Activated CD4-positive, CD25-positive, alpha-beta regulatory T cell treated with anti-CD3 and anti-CD28 coated beads, Interleukin-2, amount 50 U/mL, for 24 hours (primary cell): ENCODE results near the gene VPS52.
"Not testable (repeated sequence)": the region's sequence is repeated elsewhere in the genome, so short reads cannot be mapped to it uniquely, and the experiment has no call there.

ENCODE experiments used
- ATAC-seq, 2 donors: fragments of 150-1000 bp; cut with Tn5 transposase; one replicate each; pipeline ENCODE4 v1.10.0; 2021; ENCODE audit warnings: mild to moderate bottlenecking in 1 of 2, moderate library complexity in 1 of 2

VPS52 gene

GRCh38 chr6:33279971-33280511, 8.4 kb upstream of the VPS52 start:
- ATAC-seq, result no peak

DNA sequence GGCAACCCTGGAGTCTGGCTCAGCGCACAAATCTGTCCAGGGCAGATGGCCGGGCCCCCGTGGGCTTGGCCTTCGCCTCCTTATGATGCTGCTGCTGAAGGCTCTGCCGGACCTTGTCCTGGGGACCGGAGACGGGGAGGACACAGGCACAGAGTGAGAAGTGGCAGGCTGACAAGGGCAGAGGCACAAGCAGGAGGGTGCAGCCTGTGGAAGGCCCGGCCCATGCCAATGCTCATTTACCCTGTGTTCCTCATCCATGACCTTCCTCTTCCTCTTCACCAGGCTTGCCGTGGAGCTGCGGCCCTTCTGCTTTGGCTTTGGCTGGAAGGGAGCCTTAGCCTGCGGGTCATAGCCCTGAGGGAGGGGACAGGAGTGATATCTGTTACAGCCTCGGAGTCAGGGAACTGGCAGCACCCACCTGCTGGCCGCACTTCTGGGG, 7.6 kb upstream of the VPS52 start:
- no peak for ATAC-seq

DNA sequence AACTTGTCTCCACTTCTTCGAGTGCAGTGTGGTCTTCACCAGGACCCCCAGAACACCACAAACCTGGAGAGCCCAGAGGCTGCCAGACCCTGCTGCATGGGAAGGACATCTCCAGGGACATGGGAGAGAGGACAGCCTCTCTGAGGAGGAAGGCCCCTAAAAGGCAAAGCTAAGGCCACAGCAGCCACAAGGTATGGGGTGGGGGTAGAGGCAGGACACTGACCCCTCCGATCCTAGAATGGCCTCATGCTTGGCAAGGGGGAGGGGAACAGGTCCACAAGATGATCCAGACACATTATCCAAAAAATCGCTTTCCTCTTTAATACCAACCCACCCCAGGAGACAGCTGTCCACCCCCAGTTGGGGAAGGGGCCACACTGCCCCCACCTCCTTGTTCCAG, 7.1 kb upstream of the VPS52 start:
- no peak for ATAC-seq

- ATAC-seq, result no peak
These were observed 6.7 kb upstream of the VPS52 start for GRCh38 chr6:33278392-33278741.

GRCh38 chr6:33277663-33278391, 6.2 kb upstream of the VPS52 start:
- peak; percentile 5 to 17 for ATAC-seq

DNA sequence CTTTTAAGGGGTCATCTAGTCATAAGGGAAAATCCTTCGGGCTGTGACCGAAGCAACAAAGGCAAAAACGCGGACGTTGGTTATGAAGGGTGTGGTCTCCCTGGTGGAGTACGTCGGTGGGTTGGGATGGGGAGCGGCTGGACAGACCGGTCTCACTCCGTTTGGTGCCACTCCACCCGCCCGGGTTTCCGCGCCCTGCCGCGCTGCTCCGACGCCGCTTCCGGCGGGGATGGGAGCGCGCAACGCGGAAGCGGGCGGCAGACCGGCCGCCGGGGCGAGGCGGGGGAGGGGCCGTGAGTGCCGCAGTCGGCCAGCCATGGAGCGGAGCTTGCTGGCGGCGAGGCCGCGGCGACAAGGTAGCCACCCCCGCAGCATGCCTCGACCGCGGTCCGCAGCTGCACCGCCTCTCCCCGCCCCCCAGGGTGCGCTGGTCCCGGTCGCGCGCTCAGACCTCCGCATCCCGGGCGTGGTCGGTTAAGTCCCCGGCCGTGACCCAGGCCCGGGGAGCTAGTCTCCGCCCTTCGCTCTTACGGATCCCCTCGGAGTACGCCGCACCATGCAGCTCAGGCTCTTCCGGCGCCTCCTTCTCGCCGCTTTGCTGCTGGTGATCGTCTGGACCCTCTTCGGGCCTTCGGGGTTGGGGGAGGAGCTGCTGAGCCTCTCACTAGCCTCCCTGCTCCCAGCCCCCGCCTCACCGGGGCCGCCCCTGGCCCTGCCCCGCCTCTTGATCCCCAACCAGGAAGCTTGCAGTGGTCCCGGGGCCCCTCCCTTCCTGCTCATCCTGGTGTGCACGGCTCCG, 5.4 kb upstream of the VPS52 start, which contains the start of gene B3GALT4:
B3GALT4 (plus strand) TSS at position 260 of the 799 bp plus-strand sequence; CDS start at position 557, 297 bp downstream.
- ATAC-seq, result peak; percentile 69 to 71

DNA sequence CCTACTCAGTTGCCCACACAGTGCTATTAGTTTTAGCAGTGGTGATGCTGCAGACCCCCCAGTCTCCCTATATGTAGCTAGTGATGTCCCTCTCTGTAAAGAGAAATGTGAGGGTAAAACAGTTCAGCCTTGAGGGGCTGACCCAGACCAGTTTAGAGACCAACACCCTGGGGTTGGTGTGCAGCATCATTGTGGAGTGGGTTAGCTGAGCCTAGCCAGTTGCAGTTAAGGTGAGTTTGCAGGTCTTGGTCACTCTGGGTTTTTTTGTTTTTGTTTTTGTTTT, 4.8 kb upstream of the VPS52 start:
- no peak for ATAC-seq

- not testable (repeated sequence) for ATAC-seq
These were observed 4.3 kb upstream of the VPS52 start for GRCh38 chr6:33275795-33276580.

DNA sequence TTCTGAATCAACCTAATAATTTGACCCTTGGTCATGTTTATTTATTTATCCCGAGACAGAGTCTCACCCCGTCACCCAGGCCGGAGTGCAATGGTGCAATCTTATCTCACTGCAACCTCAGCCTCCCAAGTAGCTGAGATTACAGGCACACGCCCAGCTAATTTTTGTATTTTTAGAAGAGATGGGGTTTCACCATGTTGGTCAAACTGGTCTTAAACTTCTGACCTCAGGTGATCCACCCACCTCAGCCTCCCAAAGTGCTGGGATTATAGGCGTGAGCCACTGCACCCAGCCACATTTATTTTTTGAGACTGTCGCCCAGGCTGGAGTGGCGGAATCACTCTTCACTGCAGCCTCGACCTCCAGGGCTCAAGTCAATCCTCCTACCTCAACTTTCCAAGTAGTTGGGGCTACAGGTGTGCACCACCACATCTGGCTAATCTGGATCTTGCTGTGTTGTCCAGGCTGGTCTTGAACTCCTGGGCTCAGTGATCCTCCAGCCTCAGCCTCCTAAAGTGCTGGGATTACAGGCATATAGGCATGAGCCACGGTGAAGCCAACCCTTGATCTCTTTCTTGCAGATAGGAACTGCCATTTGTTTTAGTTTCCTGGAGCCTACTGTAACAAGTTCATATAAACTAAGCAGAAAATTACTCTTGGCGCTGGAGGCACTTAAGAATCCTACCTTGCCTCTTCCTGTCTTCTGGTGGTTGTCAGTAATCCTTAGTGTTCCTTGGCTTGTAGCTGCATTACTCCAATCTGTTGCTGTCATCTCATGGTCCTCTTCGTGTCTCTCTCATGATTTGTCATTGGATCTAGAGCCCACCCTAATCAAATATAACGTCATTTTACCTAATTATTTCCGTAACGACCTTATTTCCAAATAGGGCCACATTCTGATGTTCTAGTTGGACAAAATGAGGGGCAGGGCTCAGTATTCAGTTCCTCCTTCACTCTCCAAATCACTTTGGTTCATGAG, 2.5 kb upstream of the VPS52 start:
- ATAC-seq, result no peak

DNA sequence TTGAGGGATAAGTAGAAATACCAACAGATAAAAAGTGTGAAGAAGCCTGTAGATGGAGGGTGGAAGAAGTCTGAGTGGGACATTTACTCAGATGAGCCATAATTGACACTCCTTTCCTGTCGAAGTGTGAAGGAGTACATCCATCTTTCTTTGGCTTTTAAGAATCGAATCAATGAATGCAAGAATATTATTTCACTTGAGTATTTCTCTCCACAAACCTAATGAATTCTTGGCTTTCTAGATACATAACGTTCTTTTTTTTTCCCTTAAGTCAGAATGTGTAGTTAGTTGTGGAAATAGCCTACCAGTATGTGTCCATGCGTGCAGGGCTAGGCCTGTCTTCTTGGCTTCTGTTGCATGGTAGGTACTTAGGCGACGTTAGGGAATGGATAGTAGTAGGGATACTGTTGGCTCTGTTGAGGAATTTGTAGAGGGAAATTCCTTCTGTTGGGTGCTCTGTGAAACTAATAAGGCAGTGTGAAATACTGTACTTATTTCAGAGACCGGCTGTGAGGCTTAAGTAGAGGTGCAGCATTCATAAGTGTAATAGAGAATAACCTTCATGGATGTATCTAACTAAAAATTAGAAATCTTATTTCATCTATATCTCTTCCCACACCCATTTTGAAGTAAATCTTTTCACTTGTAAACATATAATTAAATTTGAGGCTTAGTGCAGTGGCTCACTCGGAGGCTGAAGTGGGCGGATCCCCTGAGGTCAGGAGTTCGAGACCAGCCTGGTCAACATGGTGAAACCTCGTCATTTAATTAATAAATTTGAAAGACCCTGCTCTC, 1.6 kb upstream of the VPS52 start:
- no peak for ATAC-seq

DNA sequence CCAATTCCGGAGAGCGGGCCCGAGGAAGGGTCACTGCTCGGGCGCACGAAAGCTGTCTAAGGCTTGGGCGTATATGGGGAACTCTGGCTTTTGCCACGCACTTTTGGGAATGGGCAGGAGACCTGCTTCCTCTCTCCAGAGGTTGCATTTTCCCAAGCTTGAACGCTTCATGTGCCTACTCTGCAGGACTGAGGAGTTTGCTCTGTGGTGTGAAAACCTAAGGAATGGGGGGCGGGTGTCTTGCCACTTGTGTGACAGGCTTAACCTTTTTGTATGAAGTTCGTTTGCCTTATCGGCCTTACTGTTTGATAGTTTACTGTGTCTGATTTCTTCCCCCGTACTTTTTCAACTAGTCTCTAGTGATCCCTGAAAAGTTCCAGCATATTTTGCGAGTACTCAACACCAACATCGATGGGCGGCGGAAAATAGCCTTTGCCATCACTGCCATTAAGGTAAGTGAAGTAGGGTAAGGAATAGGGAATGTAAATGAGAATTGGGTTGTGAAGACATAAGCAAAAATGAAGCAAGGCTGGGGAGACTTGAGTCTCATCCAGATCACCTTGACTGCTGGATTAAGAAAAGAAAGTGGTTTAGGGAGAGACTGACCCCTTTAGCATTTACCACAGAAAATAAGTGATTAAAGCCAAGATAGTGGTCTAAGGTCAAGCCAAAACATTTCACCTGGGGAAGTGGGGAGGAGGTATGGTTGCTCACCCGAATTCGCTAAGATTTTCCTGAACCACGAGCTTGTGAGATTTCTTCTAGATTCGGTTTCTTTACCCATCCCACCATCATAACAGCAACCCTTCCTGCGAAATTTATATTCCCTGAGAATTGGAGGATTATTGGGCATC, 826 bp upstream of the VPS52 start:
- ATAC-seq, result peak; percentile 8 to 12

- ATAC-seq, result peak in 1 of 2 donors; percentile 18
These were observed 584 bp downstream of the VPS52 start for GRCh38 chr6:33271117-33271467.

GRCh38 chr6:33264015-33264414, 7.7 kb downstream of the VPS52 start:
- no peak for ATAC-seq

DNA sequence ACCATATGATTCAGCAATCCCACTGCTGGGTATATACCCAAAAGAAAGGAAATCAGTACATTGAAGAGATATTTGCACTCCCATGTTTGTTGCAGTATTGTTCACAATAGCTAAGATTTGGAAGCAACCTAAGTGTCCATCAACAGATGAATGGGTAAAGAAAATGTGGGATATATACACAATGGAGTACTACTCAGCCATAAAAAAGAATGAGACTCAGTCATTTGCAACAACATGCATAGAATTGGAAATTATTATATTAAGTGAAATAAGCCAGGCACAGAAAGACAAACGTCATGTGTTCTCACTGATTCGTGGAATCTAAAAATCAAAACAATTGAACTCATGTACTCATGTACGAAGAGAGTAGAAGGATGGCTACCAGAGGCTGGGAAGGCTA, 9.2 kb downstream of the VPS52 start:
- not testable (repeated sequence) for ATAC-seq

DNA sequence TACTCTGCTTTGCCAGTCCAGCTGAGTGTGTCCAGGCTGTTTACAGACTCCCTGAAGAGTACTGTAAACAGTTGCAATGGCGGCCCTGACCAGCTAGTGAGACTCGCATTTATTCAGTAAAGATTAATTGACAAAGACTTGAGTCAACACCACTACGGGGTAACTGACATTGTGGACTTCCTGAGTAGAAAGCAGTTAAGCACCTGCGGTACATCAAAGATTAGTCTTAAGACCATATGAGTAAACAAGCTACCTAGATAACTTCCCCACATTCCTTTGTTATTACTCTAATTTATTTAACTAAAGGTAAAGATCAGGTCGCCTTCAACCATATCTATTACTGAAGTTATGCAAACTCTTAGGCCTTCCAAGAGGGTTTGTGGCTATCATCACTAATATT, 12.6 kb downstream of the VPS52 start:
- no peak for ATAC-seq

- no peak for ATAC-seq
These were observed 17.1 kb downstream of the VPS52 start for GRCh38 chr6:33254591-33254990.

GRCh38 chr6:33252759-33253158, 18.9 kb downstream of the VPS52 start:
- ATAC-seq, result no peak

- no peak for ATAC-seq
These were observed 20.2 kb downstream of the VPS52 start for GRCh38 chr6:33251395-33252012.

GRCh38 chr6:33250731-33251130, 20.9 kb downstream of the VPS52 start:
- ATAC-seq, result no peak
